Measurements from ENCODE around the gene PLIN5.

GRCh38 chr19:4557971-4558941, 23.2 kb upstream of the PLIN5 start:
- TF ChIP-seq, protein P1, sequence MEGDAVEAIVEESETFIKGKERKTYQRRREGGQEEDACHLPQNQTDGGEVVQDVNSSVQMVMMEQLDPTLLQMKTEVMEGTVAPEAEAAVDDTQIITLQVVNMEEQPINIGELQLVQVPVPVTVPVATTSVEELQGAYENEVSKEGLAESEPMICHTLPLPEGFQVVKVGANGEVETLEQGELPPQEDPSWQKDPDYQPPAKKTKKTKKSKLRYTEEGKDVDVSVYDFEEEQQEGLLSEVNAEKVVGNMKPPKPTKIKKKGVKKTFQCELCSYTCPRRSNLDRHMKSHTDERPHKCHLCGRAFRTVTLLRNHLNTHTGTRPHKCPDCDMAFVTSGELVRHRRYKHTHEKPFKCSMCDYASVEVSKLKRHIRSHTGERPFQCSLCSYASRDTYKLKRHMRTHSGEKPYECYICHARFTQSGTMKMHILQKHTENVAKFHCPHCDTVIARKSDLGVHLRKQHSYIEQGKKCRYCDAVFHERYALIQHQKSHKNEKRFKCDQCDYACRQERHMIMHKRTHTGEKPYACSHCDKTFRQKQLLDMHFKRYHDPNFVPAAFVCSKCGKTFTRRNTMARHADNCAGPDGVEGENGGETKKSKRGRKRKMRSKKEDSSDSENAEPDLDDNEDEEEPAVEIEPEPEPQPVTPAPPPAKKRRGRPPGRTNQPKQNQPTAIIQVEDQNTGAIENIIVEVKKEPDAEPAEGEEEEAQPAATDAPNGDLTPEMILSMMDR (IDR thresholded peaks at IDR 0.05) = peak; percentile 86 to 100 (median 92)
- no peak for TF ChIP-seq POLR2A (IDR thresholded peaks at IDR 0.05)
